Loucy (cell line): ENCODE measurements around the gene LRRK1.

ENCODE experiments used
- H2AFZ ChIP-seq: fragments of 200-600 bp; sonication (generic); 2 replicates; pipeline ENCODE4 v1.6.0; 2016; ENCODE audit warnings: antibody characterized with exemption, mild to moderate bottlenecking, low read length, moderate library complexity
- H3F3A ChIP-seq: fragments of 200-600 bp; 2 replicates; pipeline ENCODE4 v1.6.0; 2016; ENCODE audit warnings: antibody characterized with exemption, low read depth, mild to moderate bottlenecking
- H3K27me3 ChIP-seq: fragments of 200-600 bp; sonication (generic); 2 replicates; pipeline ENCODE4 v1.6.1; 2014; ENCODE audit warnings: low read length, mild to moderate bottlenecking; ENCODE audit not compliant: insufficient read depth, poor library complexity, severe bottlenecking
- H3K36me3 ChIP-seq: fragments of 200-600 bp; sonication (generic); 2 replicates; pipeline ENCODE4 v1.6.1; 2016; ENCODE audit warnings: low read length; ENCODE audit not compliant: insufficient read depth
- H3K4me1 ChIP-seq: fragments of 200-600 bp; sonication (generic); 2 replicates; pipeline ENCODE4 v1.5.1; 2014; ENCODE audit warnings: low read length, mild to moderate bottlenecking; ENCODE audit not compliant: insufficient read depth, poor library complexity, severe bottlenecking
- H3K4me2 ChIP-seq: fragments of 200-600 bp; sonication (generic); 2 replicates; pipeline ENCODE4 v1.6.0; 2014; ENCODE audit warnings: antibody characterized with exemption, low read length, low read depth, mild to moderate bottlenecking; ENCODE audit not compliant: poor library complexity, severe bottlenecking
- H3K4me3 ChIP-seq: fragments of 200-600 bp; sonication (generic); 2 replicates; pipeline ENCODE4 v1.5.1; 2014; ENCODE audit warnings: low read length, mild to moderate bottlenecking, mixed read lengths; ENCODE audit not compliant: poor library complexity, severe bottlenecking
- H3K79me2 ChIP-seq: fragments of 200-600 bp; sonication (generic); 2 replicates; pipeline ENCODE4 v1.6.1; 2014; ENCODE audit warnings: low read length; ENCODE audit not compliant: insufficient read depth
- H3K9ac ChIP-seq: fragments of 200-600 bp; sonication (generic); 2 replicates; pipeline ENCODE4 v1.6.0; 2014; ENCODE audit warnings: mild to moderate bottlenecking, low read depth, low read length, moderate library complexity; ENCODE audit not compliant: poor library complexity, severe bottlenecking
- H3K9me2 ChIP-seq: fragments of 200-600 bp; sonication (generic); replicated peaks from 2 replicates; pipeline ENCODE4 v1.6.1; 2016; ENCODE audit warnings: low read depth, low read length, mixed read lengths
- H3K9me3 ChIP-seq: fragments of 200-600 bp; sonication (generic); 2 replicates; pipeline ENCODE4 v1.6.1; 2014; ENCODE audit warnings: mild to moderate bottlenecking, antibody characterized with exemption, low read length, low read depth; ENCODE audit not compliant: insufficient read depth
- H4K20me1 ChIP-seq: fragments of 200-600 bp; sonication (generic); 2 replicates; pipeline ENCODE4 v1.6.0; 2014; ENCODE audit warnings: antibody characterized with exemption, low read length, mild to moderate bottlenecking; ENCODE audit not compliant: insufficient read depth, poor library complexity, severe bottlenecking
- CTCF ChIP-seq: fragments of 200-600 bp; sonication (generic); conservative IDR thresholded peaks from 2 replicates; pipeline ENCODE4 v1.5.1; 2014; ENCODE audit warnings: mild to moderate bottlenecking, antibody characterized with exemption, low read length
- EZH2phosphoT487 ChIP-seq: fragments of 200-600 bp; IDR thresholded peaks from 2 replicates; pipeline ENCODE4 v1.6.1; 2018; ENCODE audit warnings: antibody characterized with exemption, mild to moderate bottlenecking, moderate library complexity, borderline replicate concordance

LRRK1 gene

GRCh38 chr15:100952566-100952965 lies 33.4 kb downstream of the LRRK1 start:
- Histone ChIP-seq H4K20me1 (no peaks in the 10 kb centered on the region), H2AFZ (no peak overlapping the region), H3K9me2 (no peaks in the 10 kb centered on the region), H3K9me3 (no peaks in the 10 kb centered on the region), H3K4me1 (no peaks in the 10 kb centered on the region), H3K79me2 (no peaks in the 10 kb centered on the region), H3K4me3 (no peak overlapping the region), H3F3A (no peaks in the 10 kb centered on the region; the same call in 1 of the 2 replicates), H3K9ac (no peak overlapping the region), H3K36me3 (no peaks in the 10 kb centered on the region), H3K4me2 (no peak overlapping the region), H3K27me3 (no peaks in the 10 kb centered on the region)
- TF ChIP-seq CTCF (no peak), EZH2phosphoT487 (no peak)

GRCh38 chr15:100958326-100959065 lies 39.3 kb downstream of the LRRK1 start:
- no peak for TF ChIP-seq CTCF
- no peak for TF ChIP-seq EZH2phosphoT487
- H2AFZ ChIP-seq, result no peak overlapping the region
- no peaks in the 10 kb centered on the region for H3F3A ChIP-seq
- H3K4me1 ChIP-seq, result no peaks in the 10 kb centered on the region
- no peak overlapping the region for H3K4me2 ChIP-seq
- H3K9me2 ChIP-seq, result no peaks in the 10 kb centered on the region
- H3K27me3 ChIP-seq, result no peaks in the 10 kb centered on the region
- no peak overlapping the region for H3K4me3 ChIP-seq
- H3K9ac ChIP-seq, result no peak overlapping the region
- H3K36me3 ChIP-seq, result no peaks in the 10 kb centered on the region
- no peaks in the 10 kb centered on the region for H4K20me1 ChIP-seq
- no peaks in the 10 kb centered on the region for H3K79me2 ChIP-seq
- no peaks in the 10 kb centered on the region for H3K9me3 ChIP-seq

GRCh38 chr15:100959066-100960050 lies 40.2 kb downstream of the LRRK1 start:
- Histone ChIP-seq H3K9ac (no peak overlapping the region), H4K20me1 (no peaks in the 10 kb centered on the region), H3K27me3 (no peaks in the 10 kb centered on the region), H3K9me2 (no peaks in the 10 kb centered on the region), H3K4me1 (no peaks in the 10 kb centered on the region), H2AFZ (no peak overlapping the region), H3F3A (no peaks in the 10 kb centered on the region), H3K9me3 (no peaks in the 10 kb centered on the region), H3K79me2 (no peaks in the 10 kb centered on the region), H3K36me3 (no peaks in the 10 kb centered on the region), H3K4me3 (no peak overlapping the region), H3K4me2 (no peak overlapping the region)
- TF ChIP-seq EZH2phosphoT487 (no peak), CTCF (no peak)
